OCI-LY1 (cell line): ENCODE data around the gene STEAP1B.

ENCODE experiments used
- H2AFZ ChIP-seq: fragments of 200-600 bp; sonication (generic), shearing (Covaris generic); 2 replicates; pipeline ENCODE4 v1.6.0; 2014; ENCODE audit warnings: antibody characterized with exemption, mild to moderate bottlenecking, low read length
- H3F3A ChIP-seq: fragments of 200-600 bp; sonication (generic), shearing (Covaris generic); 2 replicates; pipeline ENCODE4 v1.6.0; 2014; ENCODE audit warnings: mild to moderate bottlenecking, antibody characterized with exemption, low read length, moderate library complexity; ENCODE audit not compliant: insufficient read depth
- H3K27ac ChIP-seq: fragments of 200-600 bp; sonication (generic); 2 replicates; pipeline ENCODE4 v1.5.1; 2014; ENCODE audit warnings: low read length, mixed run types, mild to moderate bottlenecking, low read depth; ENCODE audit not compliant: poor library complexity, severe bottlenecking
- H3K27me3 ChIP-seq: fragments of 200-600 bp; sonication (generic); 2 replicates; pipeline ENCODE4 v1.6.0; 2014; ENCODE audit warnings: antibody characterized with exemption, mild to moderate bottlenecking, low read length, moderate library complexity; ENCODE audit not compliant: insufficient read depth
- H3K36me3 ChIP-seq: fragments of 200-600 bp; sonication (generic); 2 replicates; pipeline ENCODE4 v1.6.1; 2014; ENCODE audit warnings: mild to moderate bottlenecking, antibody characterized with exemption, low read length, moderate library complexity, mixed read lengths; ENCODE audit not compliant: insufficient read depth
- H3K4me1 ChIP-seq: fragments of 200-600 bp; sonication (generic); 2 replicates; pipeline ENCODE4 v1.5.1; 2014; ENCODE audit warnings: mild to moderate bottlenecking, low read length, moderate library complexity; ENCODE audit not compliant: insufficient read depth, severe bottlenecking
- H3K4me2 ChIP-seq: fragments of 200-600 bp; sonication (generic), shearing (Covaris generic); 2 replicates; pipeline ENCODE4 v1.6.1; 2014; ENCODE audit warnings: low read length
- H3K4me3 ChIP-seq: fragments of 200-600 bp; sonication (generic); 2 replicates; pipeline ENCODE4 v1.5.1; 2014; ENCODE audit warnings: low read length, low read depth, mild to moderate bottlenecking, mixed read lengths; ENCODE audit not compliant: poor library complexity, severe bottlenecking
- H3K79me2 ChIP-seq: fragments of 200-600 bp; shearing (Covaris generic); 2 replicates; pipeline ENCODE4 v1.6.1; 2016; ENCODE audit warnings: mixed run types, low read length, mixed read lengths; ENCODE audit not compliant: insufficient read depth
- H3K9ac ChIP-seq: fragments of 200-600 bp; sonication (generic), shearing (Covaris generic); 2 replicates; pipeline ENCODE4 v1.6.1; 2014; ENCODE audit warnings: mild to moderate bottlenecking, low read length, mixed read lengths
- H3K9me2 ChIP-seq: fragments of 200-600 bp; sonication (generic), shearing (Covaris generic); 2 replicates; pipeline ENCODE4 v1.6.1; 2014; ENCODE audit warnings: low read depth, mild to moderate bottlenecking, low read length, mixed read lengths
- H3K9me3 ChIP-seq: fragments of 200-600 bp; shearing (Covaris generic); 2 replicates; pipeline ENCODE4 v1.6.1; 2014; ENCODE audit warnings: low read length, mixed read lengths
- H4K20me1 ChIP-seq: fragments of 200-600 bp; sonication (generic), shearing (Covaris generic); 2 replicates; pipeline ENCODE4 v1.6.0; 2016; ENCODE audit warnings: mild to moderate bottlenecking, low read length; ENCODE audit not compliant: insufficient read depth
- EZH2 ChIP-seq: fragments of 200-600 bp; sonication (generic), shearing (Covaris generic); IDR thresholded peaks from 2 replicates; pipeline ENCODE4 v1.8.0; 2017; ENCODE audit warnings: borderline replicate concordance, mixed run types, mild to moderate bottlenecking, antibody characterized with exemption, low read length, moderate library complexity, mixed read lengths
- TF ChIP-seq, protein P1 (sequence below): fragments of 200-600 bp; sonication (generic), shearing (Covaris generic); IDR thresholded peaks from 2 replicates; pipeline ENCODE4 v1.5.1; 2017; ENCODE audit warnings: mild to moderate bottlenecking, antibody characterized with exemption, low read length, moderate library complexity, mixed read lengths

The STEAP1B gene

DNA sequence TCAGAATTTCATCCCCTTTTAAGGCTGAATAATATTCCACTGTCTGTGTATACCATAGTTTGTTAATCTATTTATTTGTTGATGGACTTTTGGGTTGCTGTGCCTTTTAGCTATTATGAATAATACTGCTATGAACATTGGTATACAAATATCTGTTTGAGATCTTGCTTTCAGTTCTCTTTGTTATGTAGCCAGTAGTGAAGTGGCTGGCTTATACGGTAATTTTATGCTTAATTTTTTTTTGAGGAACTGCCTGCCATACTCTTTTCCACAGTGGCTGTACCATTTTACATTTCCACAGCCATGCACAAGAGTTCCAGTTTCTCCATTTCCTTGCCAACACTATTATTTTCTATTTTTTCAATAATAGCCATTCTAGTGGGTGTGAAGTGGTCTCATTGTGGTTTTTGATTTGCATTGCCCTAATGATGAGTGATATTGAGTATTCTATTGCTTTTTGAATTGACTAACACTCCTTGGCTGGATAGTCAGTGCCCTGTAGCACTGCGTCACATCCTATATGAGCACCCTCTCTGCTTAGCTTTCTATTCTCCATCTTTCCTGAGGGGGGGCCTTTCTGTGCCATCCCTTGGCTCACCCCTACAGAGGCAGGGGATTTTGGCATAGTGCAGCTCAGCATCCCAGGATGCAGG, 113.7 kb downstream of the STEAP1B start:
- Histone ChIP-seq H3K4me3 (no peak overlapping the region), H3K9me3 (peaks cover 6% of the 10 kb centered on the region; the same call in 1 of the 2 replicates), H2AFZ (no peak overlapping the region), H3K36me3 (no peaks in the 10 kb centered on the region; the same call in 1 of the 2 replicates), H3F3A (no peaks in the 10 kb centered on the region), H3K4me1 (no peaks in the 10 kb centered on the region), H4K20me1 (no peaks in the 10 kb centered on the region), H3K9ac (no peak overlapping the region), H3K79me2 (no peaks in the 10 kb centered on the region), H3K27ac (no peak overlapping the region), H3K27me3 (no peaks in the 10 kb centered on the region), H3K9me2 (no peaks in the 10 kb centered on the region), H3K4me2 (no peak overlapping the region)
- TF ChIP-seq EZH2: no peak
- TF ChIP-seq, protein P1, sequence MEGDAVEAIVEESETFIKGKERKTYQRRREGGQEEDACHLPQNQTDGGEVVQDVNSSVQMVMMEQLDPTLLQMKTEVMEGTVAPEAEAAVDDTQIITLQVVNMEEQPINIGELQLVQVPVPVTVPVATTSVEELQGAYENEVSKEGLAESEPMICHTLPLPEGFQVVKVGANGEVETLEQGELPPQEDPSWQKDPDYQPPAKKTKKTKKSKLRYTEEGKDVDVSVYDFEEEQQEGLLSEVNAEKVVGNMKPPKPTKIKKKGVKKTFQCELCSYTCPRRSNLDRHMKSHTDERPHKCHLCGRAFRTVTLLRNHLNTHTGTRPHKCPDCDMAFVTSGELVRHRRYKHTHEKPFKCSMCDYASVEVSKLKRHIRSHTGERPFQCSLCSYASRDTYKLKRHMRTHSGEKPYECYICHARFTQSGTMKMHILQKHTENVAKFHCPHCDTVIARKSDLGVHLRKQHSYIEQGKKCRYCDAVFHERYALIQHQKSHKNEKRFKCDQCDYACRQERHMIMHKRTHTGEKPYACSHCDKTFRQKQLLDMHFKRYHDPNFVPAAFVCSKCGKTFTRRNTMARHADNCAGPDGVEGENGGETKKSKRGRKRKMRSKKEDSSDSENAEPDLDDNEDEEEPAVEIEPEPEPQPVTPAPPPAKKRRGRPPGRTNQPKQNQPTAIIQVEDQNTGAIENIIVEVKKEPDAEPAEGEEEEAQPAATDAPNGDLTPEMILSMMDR: no peak

DNA sequence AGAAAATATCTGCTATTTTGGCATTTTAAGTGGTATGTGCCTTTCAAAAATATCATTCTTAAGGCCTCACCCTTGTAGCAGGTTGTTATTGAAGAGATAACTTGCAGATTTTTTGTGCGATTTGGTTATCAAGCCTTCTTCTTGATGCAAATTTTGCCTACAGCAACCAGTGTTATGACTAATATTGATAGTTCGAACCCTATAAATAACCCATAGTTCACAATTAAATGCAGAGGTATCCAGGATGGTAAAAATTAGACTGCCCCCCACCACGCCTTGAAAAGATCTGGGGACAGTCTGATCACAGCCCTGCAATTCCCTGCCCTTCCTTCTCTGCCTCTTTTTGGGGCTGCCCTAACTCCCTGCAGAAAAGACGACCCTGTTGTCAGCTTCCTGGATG, 114.7 kb downstream of the STEAP1B start:
- Histone ChIP-seq H3K36me3 (no peaks in the 10 kb centered on the region), H3K9ac (no peak overlapping the region), H3K4me1 (no peaks in the 10 kb centered on the region), H3K9me3 (peaks cover 6% of the 10 kb centered on the region; the same call in 1 of the 2 replicates), H3K4me2 (no peak overlapping the region), H3K27me3 (no peaks in the 10 kb centered on the region), H4K20me1 (no peaks in the 10 kb centered on the region), H3K79me2 (no peaks in the 10 kb centered on the region), H2AFZ (no peak overlapping the region), H3K9me2 (no peaks in the 10 kb centered on the region), H3K4me3 (no peak overlapping the region), H3F3A (no peaks in the 10 kb centered on the region), H3K27ac (no peak overlapping the region)
- TF ChIP-seq, protein P1: no peak
- no peak for TF ChIP-seq EZH2

DNA sequence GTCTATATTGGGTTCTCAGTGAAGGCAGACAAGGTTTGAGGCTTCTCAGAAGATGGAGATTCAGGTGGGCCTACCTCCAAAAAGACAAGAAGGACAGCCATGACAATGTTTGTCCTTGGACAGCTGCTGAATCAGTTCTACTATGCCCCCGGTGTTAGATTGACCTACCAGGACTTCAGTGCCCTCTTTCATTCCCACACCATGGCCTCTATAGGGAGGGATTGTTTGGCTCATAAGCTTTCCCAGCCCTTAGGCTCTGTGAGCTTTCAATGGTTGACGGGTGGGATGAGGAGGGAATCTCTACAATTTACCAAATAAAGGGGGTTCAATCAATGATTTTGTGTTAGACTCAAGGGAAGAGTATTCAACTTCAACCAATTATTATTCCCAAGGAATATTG, 119.7 kb downstream of the STEAP1B start:
- Histone ChIP-seq H3K9me3 (no peaks in the 10 kb centered on the region), H3K79me2 (no peaks in the 10 kb centered on the region), H3K4me1 (peaks cover 18% of the 10 kb centered on the region), H3K27me3 (no peaks in the 10 kb centered on the region), H3K9ac (no peak overlapping the region), H3K36me3 (no peaks in the 10 kb centered on the region), H3K9me2 (no peaks in the 10 kb centered on the region), H3F3A (no peaks in the 10 kb centered on the region), H4K20me1 (no peaks in the 10 kb centered on the region), H2AFZ (no peak overlapping the region), H3K4me3 (no peak overlapping the region), H3K4me2 (no peak overlapping the region), H3K27ac (no peak overlapping the region)
- TF ChIP-seq EZH2: no peak
- TF ChIP-seq, protein P1: no peak
